Putamen (tissue), 1 donor: ENCODE measurements around the gene FBN3.
"Not testable (repeated sequence)": the region's sequence is repeated elsewhere in the genome, so short reads cannot be mapped to it uniquely, and the experiment has no call there.

Source experiments
- DNase-seq: peaks from one replicate; pipeline ENCODE4 v3.0.0-alpha.2; 2016; ENCODE audit warnings: low spot score

The FBN3 gene

GRCh38 chr19:8149261-8150094 lies at the start of gene FBN3:
FBN3 (minus strand) TSS chr19:8149592; CDS start chr19:8147480, 2,112 bp downstream.
- no peak for DNase-seq

GRCh38 chr19:8196271-8196927 lies 47.0 kb upstream of the FBN3 start:
- no peak for DNase-seq

GRCh38 chr19:8194528-8195267 lies 45.3 kb upstream of the FBN3 start:
- DNase-seq, result no peak

- DNase-seq, result no peak
These were observed 42.9 kb upstream of the FBN3 start for GRCh38 chr19:8192221-8192820.

GRCh38 chr19:8185343-8186068 lies 36.1 kb upstream of the FBN3 start:
- no peak for DNase-seq

GRCh38 chr19:8184274-8184673 lies 34.9 kb upstream of the FBN3 start:
- no peak for DNase-seq

GRCh38 chr19:8180018-8180417 lies 30.6 kb upstream of the FBN3 start:
- DNase-seq, result no peak

- no peak for DNase-seq
These were observed 25.3 kb upstream of the FBN3 start for GRCh38 chr19:8174706-8175105.

- no peak for DNase-seq
These were observed 19.1 kb upstream of the FBN3 start for GRCh38 chr19:8168537-8168936.

- no peak for DNase-seq
These were observed 18.6 kb upstream of the FBN3 start for GRCh38 chr19:8167985-8168384.

- no peak for DNase-seq
These were observed 14.4 kb upstream of the FBN3 start for GRCh38 chr19:8163759-8164158.

GRCh38 chr19:8161135-8161646 lies 11.8 kb upstream of the FBN3 start:
- DNase-seq, result peak; percentile 20

GRCh38 chr19:8159322-8159721 lies 9.9 kb upstream of the FBN3 start:
- DNase-seq, result not testable (repeated sequence)

- DNase-seq, result peak; percentile 81
These were observed 9.2 kb upstream of the FBN3 start for GRCh38 chr19:8158411-8159074.

- DNase-seq, result no peak
These were observed 5.9 kb upstream of the FBN3 start for GRCh38 chr19:8155318-8155717.

- not testable (repeated sequence) for DNase-seq
These were observed 4.6 kb upstream of the FBN3 start for GRCh38 chr19:8154014-8154413.

GRCh38 chr19:8151767-8152035 lies 2.3 kb upstream of the FBN3 start:
- DNase-seq, result no peak

- no peak for DNase-seq
These were observed 1.8 kb upstream of the FBN3 start for GRCh38 chr19:8150998-8151766.

GRCh38 chr19:8150178-8150865 lies 930 bp upstream of the FBN3 start:
- no peak for DNase-seq
